Smooth muscle cell (in vitro differentiated cells): Measurements from ENCODE around the gene LRIG3. TPM values are rescaled to one million over a fixed set of nuclear protein-coding genes. Genes with fewer than 3 reads are reported as not detected.

Experiments
- DNase-seq: peaks from one replicate; lab custom pipeline; 2025; ENCODE audit not compliant: unreplicated experiment; lab: John Stamatoyannopoulos, UW
- H2AFZ ChIP-seq: fragments of 200-600 bp; sonication (generic); 2 replicates; pipeline ENCODE4 v1.6.0; 2016; ENCODE audit warnings: antibody characterized with exemption, low read depth, mild to moderate bottlenecking
- H3F3A ChIP-seq: fragments of 200-600 bp; sonication (generic); 2 replicates; pipeline ENCODE4 v1.6.0; 2017; ENCODE audit warnings: antibody characterized with exemption, low read depth
- H3K27ac ChIP-seq: fragments of 200-600 bp; sonication (generic); 2 replicates; pipeline ENCODE4 v1.5.1; 2016; ENCODE audit warnings: low read depth, mild to moderate bottlenecking
- H3K27me3 ChIP-seq: fragments of 200-600 bp; sonication (generic); 2 replicates; pipeline ENCODE4 v1.6.1; 2016; ENCODE audit warnings: low read depth, mild to moderate bottlenecking
- H3K36me3 ChIP-seq: fragments of 200-600 bp; sonication (generic); 2 replicates; pipeline ENCODE4 v1.5.1; 2016; ENCODE audit warnings: low read depth
- H3K4me1 ChIP-seq: fragments of 200-600 bp; sonication (generic); 2 replicates; pipeline ENCODE4 v1.5.1; 2016; ENCODE audit warnings: low read depth
- H3K4me2 ChIP-seq: fragments of 200-600 bp; sonication (generic); 2 replicates; pipeline ENCODE4 v1.6.0; 2016; ENCODE audit warnings: mild to moderate bottlenecking
- H3K4me3 ChIP-seq: fragments of 200-600 bp; sonication (generic); 2 replicates; pipeline ENCODE4 v1.5.1; 2016; ENCODE audit warnings: mild to moderate bottlenecking
- H3K79me2 ChIP-seq: fragments of 200-600 bp; sonication (generic); 2 replicates; pipeline ENCODE4 v1.6.0; 2016; ENCODE audit warnings: low read depth, mild to moderate bottlenecking
- H3K9ac ChIP-seq: fragments of 200-600 bp; sonication (generic); 2 replicates; pipeline ENCODE4 v1.6.0; 2016; ENCODE audit warnings: low read depth
- H3K9me3 ChIP-seq: fragments of 200-600 bp; sonication (generic); replicated peaks from 2 replicates; pipeline ENCODE4 v1.5.1; 2016; ENCODE audit warnings: low read depth
- H4K20me1 ChIP-seq: fragments of 200-600 bp; sonication (generic); 2 replicates; pipeline ENCODE4 v1.6.0; 2016; ENCODE audit warnings: low read depth
- CTCF ChIP-seq: fragments of 200-600 bp; sonication (generic); IDR thresholded peaks from 2 replicates; pipeline ENCODE4 v1.5.1; 2017; ENCODE audit warnings: borderline replicate concordance, mild to moderate bottlenecking, antibody characterized with exemption; ENCODE audit not compliant: insufficient read depth, poor library complexity, severe bottlenecking
- WGBS: methylation state at CpG from one replicate; pipeline ENCODE4 v1.1.7; 2016; ENCODE audit warnings: low lambda C conversion rate; 5-methylcytosine and 5-hydroxymethylcytosine counted together
- polyA plus RNA-seq: library from polyadenylated mRNA; unstranded; fragments of >200 nt; fragmentation: Nextera tagmentation; extraction: Ambion mirVana; gene quantifications from 2 replicates; pipeline ENCODE4 v1.2.1, GENCODE V29; 2016
- total RNA-seq: library from RNA; depleted of rRNA; stranded (reverse); fragments of >200 nt; gene quantifications from 2 replicates; pipeline ENCODE4 v1.2.3, GENCODE V29; 2014

The LRIG3 gene
- total and polyA plus RNA-seq, 2 experiments from 2014 or later = 6.7 to 22.4 TPM

GRCh38 chr12:58871556-58871955 lies 48.7 kb downstream of the LRIG3 start:
- no peak for TF ChIP-seq CTCF
- H3F3A ChIP-seq = no peaks in the 10 kb centered on the region
- H3K36me3 ChIP-seq = no peaks in the 10 kb centered on the region
- no peak overlapping the region for H3K4me2 ChIP-seq
- H3K4me1 ChIP-seq = no peaks in the 10 kb centered on the region
- no peaks in the 10 kb centered on the region for H3K9me3 ChIP-seq
- H2AFZ ChIP-seq = no peak overlapping the region
- 96% methylated on average over 5 of the region's 5 CpGs for WGBS
- no peak overlapping the region for H3K9ac ChIP-seq
- no peaks in the 10 kb centered on the region for H3K27me3 ChIP-seq
- H3K79me2 ChIP-seq = no peaks in the 10 kb centered on the region
- DNase-seq = no peak
- no peak overlapping the region for H3K27ac ChIP-seq
- H3K4me3 ChIP-seq = no peak overlapping the region
- H4K20me1 ChIP-seq = no peaks in the 10 kb centered on the region

GRCh38 chr12:58870595-58870994 lies 49.7 kb downstream of the LRIG3 start:
- Histone ChIP-seq H3F3A (no peaks in the 10 kb centered on the region), H2AFZ (no peak overlapping the region), H3K4me3 (no peak overlapping the region), H3K36me3 (no peaks in the 10 kb centered on the region), H3K27ac (no peak overlapping the region), H3K4me1 (no peaks in the 10 kb centered on the region), H3K79me2 (no peaks in the 10 kb centered on the region), H3K9me3 (no peaks in the 10 kb centered on the region), H4K20me1 (no peaks in the 10 kb centered on the region), H3K9ac (no peak overlapping the region), H3K4me2 (no peak overlapping the region), H3K27me3 (no peaks in the 10 kb centered on the region)
- TF ChIP-seq CTCF = no peak
- no peak for DNase-seq
- WGBS = 71% methylated on average over 4 of the region's 4 CpGs

GRCh38 chr12:58860788-58861240 lies 59.5 kb downstream of the LRIG3 start:
- H3K9me3 ChIP-seq = no peaks in the 10 kb centered on the region
- H3F3A ChIP-seq = no peaks in the 10 kb centered on the region
- no peaks in the 10 kb centered on the region for H3K27me3 ChIP-seq
- H3K27ac ChIP-seq = no peak overlapping the region
- no peak overlapping the region for H3K4me2 ChIP-seq
- DNase-seq = no peak
- H2AFZ ChIP-seq = no peak overlapping the region
- no peak overlapping the region for H3K4me3 ChIP-seq
- H3K36me3 ChIP-seq = no peaks in the 10 kb centered on the region
- 52% methylated on average over 4 of the region's 4 CpGs for WGBS
- H3K4me1 ChIP-seq = no peaks in the 10 kb centered on the region
- no peaks in the 10 kb centered on the region for H4K20me1 ChIP-seq
- no peak for TF ChIP-seq CTCF
- H3K9ac ChIP-seq = no peak overlapping the region
- H3K79me2 ChIP-seq = no peaks in the 10 kb centered on the region

GRCh38 chr12:58860056-58860787 lies 60.1 kb downstream of the LRIG3 start:
- H3K4me3 ChIP-seq = no peak overlapping the region
- no peak overlapping the region for H2AFZ ChIP-seq
- no peak overlapping the region for H3K4me2 ChIP-seq
- no peaks in the 10 kb centered on the region for H3K9me3 ChIP-seq
- no peaks in the 10 kb centered on the region for H3K27me3 ChIP-seq
- WGBS = 85% methylated on average over 8 of the region's 8 CpGs
- DNase-seq = no peak
- no peaks in the 10 kb centered on the region for H3F3A ChIP-seq
- no peak overlapping the region for H3K27ac ChIP-seq
- H4K20me1 ChIP-seq = no peaks in the 10 kb centered on the region
- no peaks in the 10 kb centered on the region for H3K36me3 ChIP-seq
- H3K79me2 ChIP-seq = no peaks in the 10 kb centered on the region
- H3K4me1 ChIP-seq = no peaks in the 10 kb centered on the region
- TF ChIP-seq CTCF = no peak
- H3K9ac ChIP-seq = no peak overlapping the region
